Esophagus (tissue), 2 donors: Measurements from ENCODE around the gene IGFBP2. TPM values are rescaled to one million over a fixed set of nuclear protein-coding genes. Genes with fewer than 3 reads are reported as not detected.

Experiments
- H3K27ac ChIP-seq, 2 donors: one replicate each; pipeline ENCODE4 v1.5.1; 2013; ENCODE audit warnings: low read depth in 2 of 2, mild to moderate bottlenecking in 2 of 2, inconsistent platforms in 1 of 2, low read length in 1 of 2, moderate library complexity in 1 of 2
- H3K27me3 ChIP-seq, 2 donors: one replicate each; pipeline ENCODE4 v1.6.1; 2013; ENCODE audit warnings: low read length in 2 of 2, control low read depth in 1 of 2, mild to moderate bottlenecking in 1 of 2; ENCODE audit not compliant: insufficient read depth in 2 of 2, control insufficient read depth in 1 of 2
- H3K36me3 ChIP-seq, 2 donors: one replicate each; pipeline ENCODE4 v1.6.1; 2013; ENCODE audit warnings: low read length in 1 of 2; ENCODE audit not compliant: control insufficient read depth in 2 of 2, insufficient read depth in 2 of 2
- H3K4me1 ChIP-seq, 2 donors: one replicate each; pipeline ENCODE4 v1.6.1; 2013; ENCODE audit warnings: low read length in 1 of 2; ENCODE audit not compliant: control insufficient read depth in 2 of 2, insufficient read depth in 2 of 2
- H3K4me3 ChIP-seq, 2 donors: one replicate each; pipeline ENCODE4 v1.5.1; 2013; ENCODE audit warnings: low read length in 2 of 2, mild to moderate bottlenecking in 2 of 2, low read depth in 1 of 2, moderate library complexity in 1 of 2
- H3K9me3 ChIP-seq, 2 donors: one replicate each; pipeline ENCODE4 v1.6.1; 2013; ENCODE audit warnings: mild to moderate bottlenecking in 2 of 2, low read depth in 1 of 2, low read length in 1 of 2, moderate library complexity in 1 of 2; ENCODE audit not compliant: control insufficient read depth in 2 of 2, insufficient read depth in 1 of 2
- WGBS, 2 donors: extraction: QIAGEN DNeasy Blood & Tissue Kit; methylation state at CpG; one replicate each; pipeline ENCODE4 v1.1.7; 2013; 5-methylcytosine and 5-hydroxymethylcytosine counted together
- polyA plus RNA-seq, 2 donors: library from polyadenylated mRNA; stranded (reverse); fragments of 200-250 nt; gene quantifications; one replicate each; pipeline ENCODE4 v1.2.3, GENCODE V29; 2013
- donor health status: healthy with polysubstance abuse.
- donor health status: Bipolar disorder and iron deficiency.

IGFBP2 gene
- polyA plus RNA-seq, 2 donors: 93.6 to 138 TPM

GRCh38 chr2:216710551-216711301 lies 77.5 kb downstream of the IGFBP2 start:
- no peaks in the 10 kb centered on the region for H3K27me3 ChIP-seq
- no peaks in the 10 kb centered on the region for H3K9me3 ChIP-seq
- no peak overlapping the region for H3K4me3 ChIP-seq
- H3K27ac ChIP-seq: peak overlapping the region; percentile 63 to 74
- peaks cover 0 to 11% of the 10 kb centered on the region in 2 donors for H3K4me1 ChIP-seq
- WGBS, 2 donors: 32 to 49% methylated on average over 11 of the region's 11 CpGs
- no peaks in the 10 kb centered on the region for H3K36me3 ChIP-seq

- Histone ChIP-seq H3K9me3 (no peaks in the 10 kb centered on the region), H3K4me1 (peaks cover 0 to 13% of the 10 kb centered on the region in 2 donors), H3K36me3 (no peaks in the 10 kb centered on the region), H3K27me3 (no peaks in the 10 kb centered on the region), H3K27ac (peak overlapping the region; percentile 35 to 74), H3K4me3 (no peak overlapping the region)
- 44 to 50% methylated on average over 8 of the region's 8 CpGs for WGBS, 2 donors
Observed at GRCh38 chr2:216711348-216711747, 78.1 kb downstream of the IGFBP2 start.

DNA sequence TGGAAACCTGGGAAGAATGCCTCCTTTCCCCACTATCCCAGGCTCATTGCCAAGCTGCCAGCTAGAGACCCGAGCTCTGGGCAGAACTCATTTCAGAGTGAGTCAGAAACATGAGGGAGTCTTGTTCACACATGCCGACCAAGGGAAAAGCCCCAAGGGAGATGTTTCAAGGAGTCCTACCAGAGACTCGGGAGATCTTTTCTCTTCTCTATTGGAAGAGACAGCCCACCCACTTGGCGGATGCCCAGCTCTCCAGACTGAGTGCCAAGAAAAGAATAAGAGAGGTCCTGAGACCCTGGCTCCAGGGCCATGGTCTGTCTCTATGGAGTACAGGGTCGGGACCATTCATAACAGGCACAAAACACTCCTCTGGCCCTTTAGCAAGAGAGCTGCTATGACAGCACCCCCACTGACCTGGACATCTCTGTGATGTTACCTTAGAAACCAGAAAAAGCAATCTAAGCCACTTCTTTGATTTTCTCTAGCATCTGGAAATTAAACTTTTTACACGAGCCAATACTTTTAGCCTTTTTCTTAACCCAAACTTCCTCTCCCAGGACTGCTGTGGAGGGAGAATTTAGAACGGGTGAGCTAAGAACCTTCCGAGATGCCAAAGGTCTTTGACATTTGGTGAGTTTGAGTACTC lies 80.6 kb downstream of the IGFBP2 start:
- Histone ChIP-seq H3K36me3 (no peaks in the 10 kb centered on the region), H3K27me3 (no peaks in the 10 kb centered on the region), H3K4me1 (peaks cover 0 to 21% of the 10 kb centered on the region in 2 donors), H3K9me3 (no peaks in the 10 kb centered on the region), H3K4me3 (no peak overlapping the region), H3K27ac (peak overlapping the region; percentile 39 to 52)
- 32 to 50% methylated on average over 8 of the region's 8 CpGs for WGBS, 2 donors

Other genes with a start within 250 kb of the IGFBP2 start
- 1 to 10 TPM; 5.4 to 6.7 TPM for gene SMARCAL1, start 220.9 kb upstream of the IGFBP2 start, polyA plus RNA-seq
- 1,000 to 10,000 TPM; 2,435 to 5,168 TPM for gene RPL37A, start 134.6 kb upstream of the IGFBP2 start, polyA plus RNA-seq
- gene IGFBP5, start 62.1 kb downstream of the IGFBP2 start, polyA plus RNA-seq: 10 to 100 TPM; 29.4 to 46.5 TPM
- gene TNP1, start 226.6 kb downstream of the IGFBP2 start, polyA plus RNA-seq: not detected